ENCODE results near the gene PHF2.

- TF ChIP-seq CTCF (IDR thresholded peaks at IDR 0.05 in 8 of 11, conservative IDR thresholded peaks at IDR 0.05 in 3 of 11) = peak in 1 of 11 experiments; percentile 9
- TF ChIP-seq POLR2A (IDR thresholded peaks at IDR 0.05) = no peak
Measured at GRCh38 chr9:93680443-93681268, 104.3 kb downstream of the PHF2 start.

Data from spleen (tissue), 7 donors.